Middle frontal gyrus (tissue), 1 donor: Measurements from ENCODE around the gene FAM47E.
"Not testable (repeated sequence)": the region's sequence is repeated elsewhere in the genome, so short reads cannot be mapped to it uniquely, and the experiment has no call there.

ENCODE experiments used
- DNase-seq: peaks from one replicate; pipeline ENCODE4 v3.0.0-alpha.2; 2015; ENCODE audit warnings: low spot score; ENCODE audit errors: extremely low spot score

The FAM47E gene

GRCh38 chr4:76224171-76224570, 27.4 kb upstream of the FAM47E start:
- DNase-seq, result no peak

GRCh38 chr4:76226418-76226817, 25.1 kb upstream of the FAM47E start:
- DNase-seq, result no peak

DNA sequence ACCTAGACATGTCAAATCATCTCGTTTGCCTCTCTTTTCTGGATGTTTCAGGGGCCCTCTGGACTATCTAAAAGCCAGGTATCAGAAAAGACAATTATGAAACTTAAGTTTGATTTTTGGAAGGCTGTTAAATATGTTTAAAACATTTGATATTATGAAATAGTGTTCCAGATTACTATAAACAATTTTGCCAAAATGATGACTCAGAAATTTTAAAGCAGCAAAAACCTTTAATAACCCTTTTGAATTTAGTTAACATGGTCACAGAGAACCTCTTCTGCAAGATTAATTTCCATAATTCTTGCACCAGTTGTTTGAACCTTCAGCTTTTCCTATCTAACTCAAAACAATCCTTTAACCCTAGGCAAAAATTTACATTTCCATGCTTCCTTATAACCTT, 18.8 kb upstream of the FAM47E start:
- no peak for DNase-seq

- no peak for DNase-seq
These were observed 18.4 kb upstream of the FAM47E start for GRCh38 chr4:76233083-76233482.

- DNase-seq, result no peak
These were observed 18.0 kb upstream of the FAM47E start for GRCh38 chr4:76233529-76233928.

DNA sequence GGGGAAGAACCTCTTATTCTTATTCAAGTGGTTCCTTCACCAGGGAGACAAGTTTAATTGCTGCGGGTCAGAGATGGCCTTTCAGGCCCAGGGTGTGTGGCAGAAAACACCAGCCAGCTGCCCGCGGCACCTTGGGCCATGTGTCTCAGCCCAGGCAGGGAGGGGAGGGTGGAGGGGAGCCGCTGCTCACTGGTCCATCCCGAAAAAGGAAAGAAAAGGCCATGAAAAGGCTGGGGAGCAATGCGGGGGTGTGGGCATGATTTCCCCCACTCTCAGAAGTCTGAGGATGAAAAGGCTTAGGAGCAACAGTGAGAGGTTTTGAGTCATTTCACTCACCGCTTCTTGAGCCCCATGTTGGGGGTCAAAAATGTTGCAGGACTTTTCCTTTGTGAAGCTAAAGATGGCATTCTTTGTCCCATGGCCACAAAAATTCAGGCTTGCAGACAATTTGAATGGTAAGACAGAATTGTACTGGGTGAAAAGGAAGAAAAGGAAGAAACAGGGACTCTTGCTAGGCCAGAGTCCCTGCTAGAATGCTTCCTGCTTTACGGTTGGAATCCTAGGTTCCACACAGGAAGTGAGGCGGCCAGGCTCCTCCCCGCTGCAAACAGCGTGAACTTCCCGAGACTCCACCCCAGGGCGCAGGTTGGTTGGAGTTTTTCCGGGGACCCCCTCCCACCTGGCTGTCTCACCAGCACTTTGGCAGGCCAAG, 17.4 kb upstream of the FAM47E start:
- DNase-seq, result no peak

DNA sequence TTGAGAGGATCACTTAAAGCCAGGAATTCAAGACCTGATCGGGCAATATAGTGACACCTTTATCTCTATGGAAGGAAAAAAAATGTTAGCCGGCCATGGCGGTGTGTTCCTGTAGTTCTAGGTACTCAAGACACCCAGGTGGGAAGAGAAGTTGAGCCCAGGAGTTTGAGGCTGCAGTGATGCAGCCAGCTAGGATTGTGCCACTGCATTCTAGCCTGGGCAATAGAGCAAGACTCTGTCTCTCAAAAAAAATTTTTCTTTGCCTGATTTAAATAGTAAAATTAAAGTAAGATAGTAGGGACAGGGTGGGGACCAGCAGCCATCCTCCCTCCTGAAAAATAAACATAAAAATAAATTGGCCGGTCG, 16.9 kb upstream of the FAM47E start:
- no peak for DNase-seq

- DNase-seq, result no peak
These were observed 16.1 kb upstream of the FAM47E start for GRCh38 chr4:76235407-76235806.

GRCh38 chr4:76235915-76236314, 15.6 kb upstream of the FAM47E start:
- no peak for DNase-seq

DNA sequence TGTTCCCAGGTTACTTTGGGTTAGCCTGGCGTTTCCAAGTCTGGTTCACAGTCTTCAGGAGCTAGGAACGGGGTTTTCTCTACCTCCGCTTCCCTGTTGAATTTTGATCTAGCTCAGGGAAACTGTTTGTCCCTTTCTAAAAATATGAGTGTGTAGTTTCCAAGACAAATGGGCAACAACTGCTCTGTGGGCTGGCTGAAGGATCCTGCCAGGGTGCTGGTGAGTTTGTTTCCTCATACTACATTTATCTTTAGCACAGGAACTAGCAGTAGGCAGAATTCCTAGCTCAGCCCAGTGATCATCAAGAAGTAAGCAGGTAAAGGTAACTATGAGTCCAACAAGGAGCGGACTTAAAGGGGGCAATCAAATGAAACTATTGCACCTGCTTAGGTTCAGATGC, 13.3 kb upstream of the FAM47E start:
- peak; percentile 33 for DNase-seq

DNA sequence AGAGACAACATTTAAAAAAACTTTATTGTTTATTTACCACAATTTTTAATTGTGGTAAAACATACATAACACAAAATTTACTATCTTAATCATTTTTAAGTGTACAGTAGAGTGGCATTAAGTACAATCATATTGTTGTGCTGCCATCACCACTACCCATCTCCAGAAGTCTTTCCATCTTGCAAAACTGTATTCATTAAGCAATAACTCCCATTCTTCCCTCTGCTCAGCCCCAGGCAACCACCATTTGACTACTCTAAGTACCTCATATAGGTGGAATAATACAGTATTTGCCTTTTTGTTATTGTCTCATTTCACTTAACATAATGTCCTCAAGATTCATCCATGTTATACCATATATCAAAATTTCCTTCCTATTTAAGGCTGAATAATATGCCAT, 12.8 kb upstream of the FAM47E start:
- no peak for DNase-seq

DNA sequence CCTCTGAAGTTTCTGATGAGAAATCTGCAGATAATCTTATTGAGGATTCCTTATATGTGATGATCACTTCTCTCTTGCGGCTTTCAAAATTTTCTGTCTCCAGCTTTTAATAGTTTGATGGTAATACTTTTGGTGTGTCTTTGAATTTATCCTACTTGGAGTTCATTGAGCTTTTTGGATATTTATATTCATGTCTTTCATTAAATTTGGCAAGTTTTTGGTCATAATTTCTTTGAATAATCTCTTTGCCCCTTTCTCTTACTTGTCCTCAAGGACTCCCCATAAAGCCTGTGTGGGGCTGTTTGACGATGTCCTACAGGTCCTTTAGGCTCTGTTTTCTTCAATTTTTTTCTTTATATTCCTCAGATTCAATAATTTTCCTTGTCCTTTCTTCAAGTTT, 11.3 kb upstream of the FAM47E start:
- no peak for DNase-seq

DNA sequence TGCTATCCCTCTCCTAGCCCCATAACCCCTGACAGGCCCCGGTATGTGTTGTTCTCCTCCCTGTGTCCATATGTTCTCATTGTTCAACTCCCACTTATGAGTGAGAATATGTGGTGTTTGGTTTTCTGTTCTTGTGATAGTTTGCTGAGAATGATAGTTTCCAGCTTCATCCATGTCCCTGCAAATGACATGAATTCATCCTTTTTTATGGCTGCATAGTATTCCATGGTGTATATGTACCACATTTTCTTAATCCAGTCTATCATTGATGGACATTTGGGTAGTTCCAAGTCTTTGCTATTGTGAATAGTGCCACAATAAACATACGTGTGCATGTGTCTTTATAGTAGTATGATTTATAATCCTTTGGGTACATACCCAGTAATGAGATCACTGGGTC, 7.6 kb upstream of the FAM47E start:
- not testable (repeated sequence) for DNase-seq

GRCh38 chr4:76246025-76246424, 5.5 kb upstream of the FAM47E start:
- no peak for DNase-seq

DNA sequence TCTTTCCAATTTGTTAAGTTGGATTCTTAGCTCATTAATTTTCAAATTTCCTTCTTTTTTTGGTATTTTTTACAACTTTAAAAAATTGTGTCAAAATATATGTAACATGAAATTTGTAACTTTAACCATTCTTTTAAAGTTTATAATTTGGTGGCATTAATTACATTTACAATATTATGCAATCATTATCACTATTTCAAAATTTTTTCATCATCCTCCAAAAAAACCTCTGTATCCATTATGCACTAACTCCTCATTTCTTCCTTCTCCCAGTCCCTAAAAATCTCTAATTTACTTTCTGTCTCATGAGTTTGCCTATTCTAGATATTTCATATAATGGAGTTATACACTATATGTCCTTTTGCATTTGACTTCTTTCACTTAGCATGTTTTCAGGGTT, 4.7 kb upstream of the FAM47E start:
- DNase-seq, result no peak

- no peak for DNase-seq
These were observed 559 bp upstream of the FAM47E start for GRCh38 chr4:76250962-76251361.

GRCh38 chr4:76252271-76252653, 741 bp downstream of the FAM47E start:
- DNase-seq, result no peak

- DNase-seq, result no peak
These were observed 2.0 kb downstream of the FAM47E start for GRCh38 chr4:76253511-76253910.

DNA sequence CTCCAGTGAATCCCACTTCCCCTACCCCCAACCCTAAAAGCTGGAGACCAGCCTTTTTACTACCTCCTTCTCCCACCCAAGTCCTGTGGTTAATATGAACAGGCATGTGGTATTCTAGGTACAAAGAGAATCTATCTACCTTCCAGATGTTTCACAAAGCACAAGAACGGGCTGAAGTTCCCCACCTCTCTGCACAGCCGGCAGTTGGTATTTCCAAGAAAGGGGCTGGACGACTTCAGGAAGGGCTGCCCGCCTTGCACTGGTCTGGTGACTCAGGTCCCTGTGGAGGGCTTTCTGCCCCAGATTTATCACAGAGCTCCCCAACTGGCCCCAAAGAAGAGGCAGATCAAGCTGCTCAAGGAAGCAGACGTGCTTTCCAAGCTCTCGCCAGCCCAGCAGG, 4.5 kb downstream of the FAM47E start:
- no peak for DNase-seq

- DNase-seq, result no peak
These were observed 5.4 kb downstream of the FAM47E start for GRCh38 chr4:76256968-76257367.

DNA sequence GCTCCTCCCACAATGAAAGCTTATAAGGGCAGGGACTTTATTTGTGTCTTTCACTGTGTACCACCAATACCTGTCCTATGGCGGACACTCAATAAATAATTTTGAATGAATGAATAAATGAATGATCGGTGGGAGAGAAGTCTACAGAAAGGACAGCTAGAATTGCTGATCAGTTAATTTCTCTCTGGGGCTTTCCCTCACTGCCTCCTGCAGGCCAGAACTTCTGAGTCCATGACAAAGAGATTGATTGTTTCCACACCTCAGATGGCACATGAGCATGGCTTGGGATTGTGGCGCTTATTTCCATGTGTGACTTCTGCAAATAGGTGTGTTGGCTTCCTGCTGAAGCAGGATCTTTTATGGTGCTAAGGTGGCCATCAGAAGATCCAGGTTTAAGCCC, 6.3 kb downstream of the FAM47E start:
- DNase-seq, result no peak

- no peak for DNase-seq
These were observed 9.1 kb downstream of the FAM47E start for GRCh38 chr4:76260571-76260970.

GRCh38 chr4:76265631-76266218, 14.2 kb downstream of the FAM47E start:
- no peak for DNase-seq

DNA sequence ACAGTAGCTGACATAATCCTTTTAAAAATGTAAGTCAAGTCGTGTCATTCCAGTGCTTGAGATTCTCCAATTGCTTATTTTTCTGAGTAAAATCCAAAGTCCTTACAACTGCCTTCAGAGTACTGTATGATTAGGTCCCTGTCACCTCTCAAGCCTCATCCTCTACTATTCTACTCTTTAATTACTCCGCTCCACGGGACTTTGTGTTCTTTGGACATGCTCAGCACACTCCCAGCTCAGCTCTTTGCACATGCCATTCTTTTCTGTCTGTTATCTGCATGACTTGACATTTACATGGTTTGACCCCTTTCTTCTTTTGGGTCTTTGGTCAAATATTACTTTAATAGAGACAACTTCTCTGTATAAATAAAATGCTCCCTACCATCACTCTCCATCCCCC, 15.1 kb downstream of the FAM47E start:
- DNase-seq, result no peak
